ENCODE data around the gene MIF.
"Not testable (repeated sequence)": the region's sequence is repeated elsewhere in the genome, so short reads cannot be mapped to it uniquely, and the experiment has no call there.

MIF gene

DNA sequence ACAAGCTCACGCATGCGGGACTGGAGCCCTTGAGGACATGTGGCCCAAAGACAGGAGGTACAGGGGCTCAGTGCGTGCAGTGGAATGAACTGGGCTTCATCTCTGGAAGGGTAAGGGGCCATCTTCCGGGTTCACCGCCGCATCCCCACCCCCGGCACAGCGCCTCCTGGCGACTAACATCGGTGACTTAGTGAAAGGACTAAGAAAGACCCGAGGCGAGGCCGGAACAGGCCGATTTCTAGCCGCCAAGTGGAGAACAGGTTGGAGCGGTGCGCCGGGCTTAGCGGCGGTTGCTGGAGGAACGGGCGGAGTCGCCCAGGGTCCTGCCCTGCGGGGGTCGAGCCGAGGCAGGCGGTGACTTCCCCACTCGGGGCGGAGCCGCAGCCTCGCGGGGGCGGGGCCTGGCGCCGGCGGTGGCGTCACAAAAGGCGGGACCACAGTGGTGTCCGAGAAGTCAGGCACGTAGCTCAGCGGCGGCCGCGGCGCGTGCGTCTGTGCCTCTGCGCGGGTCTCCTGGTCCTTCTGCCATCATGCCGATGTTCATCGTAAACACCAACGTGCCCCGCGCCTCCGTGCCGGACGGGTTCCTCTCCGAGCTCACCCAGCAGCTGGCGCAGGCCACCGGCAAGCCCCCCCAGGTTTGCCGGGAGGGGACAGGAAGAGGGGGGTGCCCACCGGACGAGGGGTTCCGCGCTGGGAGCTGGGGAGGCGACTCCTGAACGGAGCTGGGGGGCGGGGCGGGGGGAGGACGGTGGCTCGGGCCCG is at the start of gene MIF:
Gene MIF, plus strand, starts transcription at position 439 of the 765 bp plus-strand sequence. Its CDS starts 92 bp downstream, at position 531.
- peak; percentile 91 for DNase-seq

DNA sequence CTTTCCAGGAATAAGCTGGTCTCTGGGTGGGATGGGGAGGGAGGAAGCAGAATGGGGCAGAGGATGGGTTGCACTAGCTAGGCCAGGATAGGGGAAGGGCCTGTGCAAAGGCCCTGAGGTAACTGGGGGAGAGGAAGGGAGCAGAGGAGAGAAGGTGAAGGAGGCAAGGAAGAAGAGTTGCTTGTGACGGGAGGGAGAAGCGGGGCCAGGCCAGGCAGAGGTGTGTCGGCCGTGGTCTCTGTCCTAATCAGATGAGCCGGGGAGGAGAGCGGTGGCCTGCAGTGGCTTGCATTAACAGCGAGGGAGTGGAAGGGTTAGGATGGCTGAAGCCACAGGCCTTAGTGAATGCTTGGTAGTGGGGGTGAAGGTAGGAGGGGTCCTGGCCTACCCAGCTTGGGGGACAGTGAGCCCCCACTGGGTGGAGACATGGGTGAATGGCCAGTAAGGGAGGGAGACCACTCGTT is 49.4 kb upstream of the MIF start:
- no peak for DNase-seq

DNA sequence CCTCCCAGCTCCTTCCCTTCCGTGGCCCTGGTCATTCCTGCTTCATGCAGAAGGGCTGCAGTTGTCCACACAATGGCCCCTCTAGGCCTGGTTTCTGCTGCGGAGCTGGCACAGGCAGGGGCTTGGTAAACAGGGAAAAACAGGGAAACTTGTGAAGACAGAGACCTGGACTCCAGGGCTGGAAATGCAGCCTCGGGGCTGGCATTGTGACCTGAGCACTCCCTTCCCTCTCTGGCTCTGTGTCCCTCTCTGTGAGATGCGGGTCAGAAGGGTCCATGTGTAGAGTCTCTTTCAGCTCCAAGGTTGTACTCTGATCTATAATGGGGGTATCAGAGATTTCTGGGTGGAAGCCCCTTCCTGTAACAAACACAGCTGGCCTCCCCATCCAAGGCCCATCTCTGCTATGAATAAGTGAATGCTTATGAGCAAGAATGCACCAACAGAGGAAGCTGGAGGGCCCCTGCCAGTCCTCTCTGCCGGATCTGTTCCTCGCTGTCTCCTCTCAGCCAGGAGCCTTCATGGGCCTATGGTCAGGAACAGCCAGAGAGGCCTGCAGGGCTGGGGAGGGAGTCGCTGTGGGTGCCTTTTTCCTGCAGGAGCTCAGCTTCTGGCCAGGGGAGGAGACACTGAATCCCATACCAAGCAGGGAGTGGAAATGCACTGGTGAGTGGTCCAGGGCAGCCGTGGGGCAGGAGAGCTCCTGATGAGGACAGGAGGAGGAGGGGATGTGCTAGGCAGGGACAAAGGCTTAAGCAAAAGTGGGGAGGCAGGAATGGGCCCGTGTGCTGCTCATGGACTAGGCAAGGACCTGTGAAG is 48.7 kb upstream of the MIF start:
- DNase-seq: no peak

DNA sequence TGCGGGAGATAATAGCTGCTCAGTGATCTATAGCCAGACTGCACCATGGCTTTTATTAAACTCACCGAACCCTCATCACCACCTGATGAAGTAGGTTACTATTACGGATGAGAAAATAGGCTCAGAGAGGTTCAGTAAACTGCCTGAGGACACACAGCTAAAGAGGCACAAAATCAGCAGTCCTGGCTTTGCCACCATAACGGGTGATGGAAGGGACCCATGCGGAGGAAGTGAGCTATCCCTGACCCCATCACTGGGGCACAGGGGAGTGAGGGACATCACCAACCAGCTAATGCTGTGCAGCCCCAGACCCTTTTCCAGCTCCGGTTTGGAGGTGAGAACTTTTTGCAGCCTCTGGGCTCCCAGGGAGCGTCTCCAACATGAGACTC is 48.1 kb upstream of the MIF start:
- DNase-seq: no peak

DNA sequence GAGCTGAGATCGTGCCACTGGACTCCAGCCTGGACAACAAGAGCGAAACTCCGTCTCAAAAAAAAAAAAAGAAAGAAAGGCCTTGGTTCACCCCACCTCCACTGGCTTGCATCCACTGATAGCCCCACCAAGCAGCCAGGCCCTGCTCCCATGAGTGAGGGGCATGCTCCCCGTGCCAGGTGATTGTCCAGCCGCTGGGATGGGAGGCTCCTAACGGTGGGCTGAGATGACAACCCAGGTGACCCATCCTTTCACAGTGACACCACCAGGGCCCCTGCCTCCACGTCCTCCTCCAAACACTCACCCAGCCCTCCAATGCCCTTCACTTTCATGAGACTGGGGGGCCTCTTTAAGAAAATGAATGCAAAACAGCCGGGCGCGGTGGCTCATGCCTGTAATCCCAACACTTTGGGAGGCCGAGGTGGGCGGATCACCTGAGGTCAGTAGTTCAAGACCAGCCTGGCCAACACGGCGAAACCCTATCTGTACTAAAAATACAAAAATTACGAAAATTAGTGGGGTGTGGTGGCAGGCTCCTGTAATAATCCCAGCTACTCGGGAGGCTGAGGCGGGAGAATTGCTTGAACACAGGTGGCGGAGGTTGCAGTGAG is 46.8 kb upstream of the MIF start:
- DNase-seq: no peak

DNA sequence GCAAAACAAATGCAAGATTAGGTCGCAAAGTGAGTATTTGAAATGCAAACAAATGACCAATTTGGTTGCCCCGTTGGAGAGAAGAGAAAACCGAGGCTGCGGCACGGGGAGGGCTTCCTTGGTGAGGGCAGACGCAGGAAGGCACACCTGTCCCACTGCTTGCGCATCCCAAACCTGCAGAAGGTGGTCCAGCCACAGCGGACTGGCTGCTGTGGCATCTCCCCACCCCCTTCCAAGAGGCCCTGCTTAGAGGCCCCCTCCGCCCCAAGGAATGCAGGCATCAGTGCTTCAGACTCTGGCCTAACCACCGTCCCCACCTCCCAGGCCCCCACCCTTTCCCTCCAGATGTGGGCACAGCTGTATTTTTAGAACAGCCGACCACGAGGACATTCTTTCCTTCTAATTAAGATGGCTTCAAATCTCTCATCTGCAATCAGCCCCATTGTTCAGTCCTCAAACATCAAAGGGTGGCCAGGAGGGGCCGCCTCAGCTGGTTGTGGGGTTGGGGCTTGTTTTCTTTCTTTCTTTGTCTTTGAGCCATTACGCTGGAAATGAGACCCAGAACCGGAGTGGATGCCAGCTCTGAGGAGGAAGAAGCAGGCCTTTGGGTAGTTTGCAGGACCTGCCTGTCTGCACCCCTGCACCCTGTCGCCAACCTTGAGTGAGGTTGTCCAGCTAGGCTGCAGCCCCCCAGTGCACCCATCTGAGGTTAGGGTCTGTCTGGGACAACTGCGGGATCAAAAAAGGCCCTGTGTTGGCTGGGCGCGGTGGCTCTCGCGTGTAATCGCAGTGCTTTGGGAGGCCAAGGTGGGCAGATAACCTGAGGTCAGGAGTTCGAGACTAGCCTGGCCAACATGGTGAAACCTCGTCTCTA is 46.0 kb upstream of the MIF start:
- no peak for DNase-seq

DNA sequence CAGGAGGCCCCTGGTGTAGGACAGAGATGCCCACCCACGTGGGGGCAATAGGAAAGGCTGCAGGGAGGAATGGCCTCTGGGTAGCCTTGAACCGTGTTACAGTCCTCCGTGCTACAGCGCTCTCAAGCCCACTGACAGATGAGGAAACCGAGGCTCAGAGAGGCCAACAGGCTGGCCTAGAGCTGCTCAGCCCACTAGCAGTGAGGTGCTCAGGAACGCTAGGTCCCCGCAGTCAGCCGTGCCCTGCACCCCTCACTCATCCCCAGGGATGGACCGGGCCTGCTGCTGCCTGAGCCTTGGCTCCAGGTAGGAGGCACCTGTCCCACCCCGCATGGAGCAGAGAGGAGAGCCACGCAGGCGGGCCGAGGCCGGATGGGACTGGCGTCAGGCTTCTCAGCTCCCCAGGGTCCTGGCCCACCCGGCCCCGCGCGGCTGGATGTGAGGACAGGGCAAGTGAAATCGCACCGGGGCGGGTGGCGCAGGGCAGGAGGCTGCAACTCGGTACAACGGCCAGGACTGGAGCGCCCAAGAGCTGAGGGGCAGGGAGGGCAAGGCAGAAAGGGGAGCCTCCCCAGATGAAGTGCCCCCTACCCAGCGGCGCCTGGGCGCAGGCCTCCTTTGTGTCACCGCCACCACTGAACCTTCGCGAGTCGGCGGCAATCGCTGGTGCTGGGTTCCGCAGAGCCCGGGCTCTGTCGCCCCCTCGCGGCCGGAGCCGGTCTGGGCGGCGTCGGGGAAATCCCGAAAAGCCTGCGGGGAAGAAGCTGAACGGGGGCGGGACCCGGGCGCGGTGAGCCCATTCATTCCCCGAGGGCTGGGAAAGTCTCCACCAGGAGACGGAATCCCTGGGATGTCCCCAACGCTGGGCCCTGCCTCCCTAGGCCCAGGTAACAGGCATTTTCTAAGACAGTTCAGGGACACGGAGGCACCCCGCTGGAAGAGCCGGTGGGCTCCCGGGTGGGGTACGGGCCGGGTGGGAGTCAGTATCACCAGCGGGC is 44.9 kb upstream of the MIF start:
- peak; percentile 68 for DNase-seq

DNA sequence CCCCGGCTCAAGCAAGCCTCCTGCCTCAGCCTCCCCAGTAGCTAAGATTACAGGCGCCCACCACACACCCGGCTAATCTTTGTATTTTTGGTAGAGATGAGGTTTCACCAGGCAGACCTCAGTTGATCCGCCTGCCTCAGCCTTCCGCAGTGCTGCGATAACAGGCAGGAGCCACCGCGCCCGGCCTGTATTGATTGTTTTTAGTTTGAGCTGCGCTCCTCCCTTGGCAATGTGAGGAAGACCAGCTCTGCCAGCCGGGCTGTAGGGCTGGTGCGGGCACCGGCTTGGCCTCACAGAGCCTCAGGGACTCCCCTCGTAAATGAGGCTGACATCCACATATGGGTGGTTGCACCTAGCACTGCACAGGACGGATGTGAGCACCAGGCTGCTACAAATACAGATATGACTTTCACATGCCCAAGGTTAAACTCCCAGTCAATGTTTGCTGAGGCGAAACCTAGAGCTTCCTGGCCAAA is 44.0 kb upstream of the MIF start:
- DNase-seq: no peak

DNA sequence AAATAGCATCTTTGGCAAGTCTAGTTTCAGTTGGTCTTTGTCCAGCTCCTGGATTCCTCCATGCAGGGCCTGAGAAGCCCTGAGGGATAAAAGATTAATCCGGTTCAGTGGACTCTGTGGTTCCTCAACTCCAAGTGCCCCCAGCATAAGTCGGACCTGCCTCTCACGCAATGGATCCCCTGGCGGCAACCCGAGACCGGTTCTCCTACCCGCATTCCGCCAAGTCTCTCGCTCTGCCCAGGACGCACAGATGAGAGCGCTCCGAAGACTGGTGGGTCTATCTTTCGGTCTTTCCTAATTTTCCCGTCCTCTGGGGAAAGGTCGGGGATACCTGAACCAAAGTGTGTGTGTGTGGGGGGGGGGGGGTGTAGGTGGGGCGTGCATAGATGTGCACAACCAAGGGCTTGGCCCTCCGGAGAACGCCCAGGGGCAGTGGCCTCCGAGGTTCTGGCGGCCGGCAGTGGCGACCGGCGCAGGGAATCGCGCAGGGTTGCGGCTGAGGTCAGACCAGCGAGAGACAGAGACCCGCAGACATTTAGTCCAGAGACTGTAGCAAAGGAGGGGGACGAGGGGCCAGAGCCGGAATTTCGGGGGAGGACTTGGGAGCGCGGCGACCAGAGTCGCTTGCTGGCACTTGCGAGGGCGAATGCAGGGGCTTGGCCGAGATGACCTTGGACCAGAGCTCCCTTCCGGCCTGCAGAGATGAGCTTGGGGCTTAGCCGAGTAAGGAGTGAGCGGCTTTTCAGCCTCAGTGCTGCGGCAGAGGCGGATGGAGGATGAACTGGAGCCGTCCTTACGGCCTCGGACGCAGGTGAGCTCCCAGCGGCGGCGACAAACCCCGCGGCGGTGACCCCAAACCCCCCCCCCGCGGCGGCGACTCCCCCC is 37.2 kb upstream of the MIF start:
- DNase-seq: peak; percentile 72

DNA sequence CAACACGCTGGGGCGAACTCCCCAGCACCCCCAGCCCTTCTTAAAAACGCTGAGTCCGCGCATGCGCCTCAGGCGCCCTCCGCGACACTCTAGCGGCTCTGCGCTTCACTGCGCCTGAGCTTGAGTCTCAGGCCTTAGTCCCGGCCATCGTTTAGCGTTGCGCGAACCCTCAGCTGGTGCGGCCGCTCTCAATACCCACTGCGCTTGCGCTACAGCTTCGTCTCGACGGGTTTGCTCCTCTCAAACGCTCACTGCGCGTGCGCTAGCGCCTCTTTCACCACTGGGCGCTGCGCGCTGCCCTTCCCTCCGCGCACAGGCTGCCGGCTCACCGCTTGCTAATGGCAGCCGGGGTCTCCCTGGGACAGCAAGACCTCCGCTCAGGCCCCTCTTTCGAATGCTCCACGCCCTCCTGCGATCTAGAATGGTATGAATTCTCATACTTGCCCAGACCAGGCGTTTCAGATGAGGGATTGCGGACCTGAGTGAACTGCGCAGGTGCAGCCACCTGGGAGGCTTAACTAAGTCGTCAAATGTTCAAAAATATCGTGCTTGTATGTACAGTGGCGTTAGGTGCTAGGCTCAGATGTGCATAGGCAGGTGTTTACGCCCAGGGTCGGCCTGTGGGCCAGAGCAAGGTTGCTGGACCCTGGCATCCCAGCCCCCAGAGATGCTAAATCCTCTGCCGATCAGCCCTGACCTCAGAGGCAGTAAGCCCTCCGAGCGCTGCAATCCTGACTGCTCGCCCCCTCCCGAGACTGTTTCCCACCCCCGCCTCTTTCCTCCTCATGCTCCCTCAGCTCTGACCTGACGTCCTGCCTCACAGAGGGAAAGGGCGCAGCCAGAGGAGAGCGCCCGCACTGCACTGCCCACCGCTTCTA is 36.3 kb upstream of the MIF start, which contains the start of gene SLC2A11:
Gene SLC2A11, plus strand, starts transcription at position 270 of the 878 bp plus-strand sequence. Its CDS starts 125 bp downstream, at position 395.
- peak; percentile 93 for DNase-seq

DNA sequence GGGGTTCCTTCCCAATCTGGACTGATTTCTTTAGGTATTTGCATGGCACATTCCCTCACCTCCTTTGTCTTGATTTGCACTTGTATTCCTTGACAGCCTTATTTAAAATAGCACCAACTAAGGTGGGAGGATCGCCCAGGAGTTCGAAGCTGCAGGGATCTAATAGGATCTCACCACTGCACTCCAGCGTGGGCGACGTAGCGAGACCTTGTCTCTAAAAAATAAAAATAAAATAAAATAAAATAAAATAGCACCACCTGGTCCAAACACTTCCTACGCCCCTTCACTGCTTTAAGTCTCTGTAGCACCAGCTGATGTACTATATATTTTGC is 35.7 kb upstream of the MIF start:
- no peak for DNase-seq

DNA sequence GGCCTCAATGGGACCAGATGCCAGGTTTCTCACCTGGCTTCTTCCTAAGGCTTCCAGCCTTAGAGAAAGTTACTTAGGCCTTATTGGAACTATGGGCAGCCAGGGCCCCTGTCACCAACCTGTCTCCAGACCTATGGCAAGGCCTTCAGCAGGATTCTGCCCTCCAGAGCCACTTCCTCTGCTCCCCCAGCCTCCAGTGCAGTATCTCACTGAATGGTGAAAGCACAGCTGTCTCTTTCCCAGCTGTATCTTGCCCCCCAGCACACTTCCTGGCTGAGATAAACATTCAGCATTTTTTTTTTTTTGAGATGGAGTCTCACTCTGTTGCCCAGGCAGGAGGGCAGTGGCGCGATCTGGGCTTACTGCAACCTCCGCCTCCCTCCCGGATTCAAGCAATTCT is 35.0 kb upstream of the MIF start:
- DNase-seq: no peak

DNA sequence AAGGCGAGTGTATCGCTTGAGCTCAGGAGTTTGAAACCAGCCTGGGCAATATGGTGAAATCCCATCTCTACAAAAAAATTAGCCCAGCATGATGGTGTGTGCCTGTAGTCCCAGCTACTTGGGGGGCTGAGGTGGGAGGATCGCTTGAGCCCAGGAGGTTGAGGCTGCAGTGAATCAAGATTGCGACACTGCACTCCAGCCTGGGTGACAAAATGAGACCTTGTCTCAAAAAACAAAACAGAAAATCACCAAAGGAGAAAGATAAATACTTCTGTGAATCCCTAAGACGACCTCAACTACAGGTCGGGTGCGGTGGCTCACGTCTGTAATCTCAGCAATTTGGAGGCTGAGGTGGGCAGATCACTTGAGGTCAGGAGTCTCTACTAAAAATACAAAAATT is 34.0 kb upstream of the MIF start:
- not testable (repeated sequence) for DNase-seq

DNA sequence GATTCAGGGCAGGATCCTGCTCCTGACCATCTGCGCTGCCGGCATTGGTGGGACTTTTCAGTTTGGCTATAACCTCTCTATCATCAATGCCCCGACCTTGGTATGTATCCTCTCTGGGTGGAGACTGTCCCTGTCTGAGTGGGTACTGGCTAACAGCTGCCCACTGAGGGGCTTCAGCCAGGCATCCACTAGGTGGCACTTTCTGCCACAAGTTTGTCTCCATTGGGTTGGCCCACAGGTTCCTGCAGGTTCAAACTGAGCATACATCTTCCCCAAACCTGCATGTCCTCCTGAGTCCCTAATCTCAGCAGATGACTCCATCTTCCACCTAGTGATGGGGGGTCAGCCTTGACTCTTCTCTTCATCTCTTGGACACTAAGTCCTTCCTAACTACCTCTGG is 32.1 kb upstream of the MIF start:
- peak; percentile 52 for DNase-seq

DNA sequence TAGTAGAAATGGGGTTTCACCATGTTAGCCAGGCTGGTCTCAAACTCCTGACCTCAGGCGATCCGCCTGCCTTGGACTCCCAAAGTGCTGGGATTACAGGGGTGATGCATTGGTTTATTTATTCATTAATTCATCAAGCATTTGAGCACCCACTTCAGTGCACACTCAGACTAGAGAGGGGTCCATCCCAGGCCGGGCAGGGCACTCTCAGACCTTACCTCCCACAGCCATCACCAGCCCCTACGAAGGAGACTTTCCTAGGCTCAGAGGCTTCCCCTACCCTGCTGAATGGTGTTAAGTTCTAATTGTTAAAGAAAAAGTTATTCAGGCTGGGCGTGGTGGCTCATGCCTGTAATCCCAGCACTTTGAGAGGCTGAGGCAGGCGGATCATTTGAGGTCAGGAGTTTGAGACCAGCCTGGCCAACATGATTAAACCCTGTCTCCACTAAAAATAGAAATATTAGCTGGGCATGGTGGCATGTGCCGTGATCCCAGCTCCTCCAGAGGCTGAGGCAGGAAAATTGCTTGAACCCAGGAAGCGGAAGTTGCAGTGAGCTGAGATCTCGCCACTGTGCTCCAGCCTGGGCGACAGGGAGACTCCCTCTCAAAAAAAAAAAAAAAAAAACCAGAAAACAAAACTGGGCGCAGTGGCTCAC is 29.6 kb upstream of the MIF start:
- not testable (repeated sequence) for DNase-seq

DNA sequence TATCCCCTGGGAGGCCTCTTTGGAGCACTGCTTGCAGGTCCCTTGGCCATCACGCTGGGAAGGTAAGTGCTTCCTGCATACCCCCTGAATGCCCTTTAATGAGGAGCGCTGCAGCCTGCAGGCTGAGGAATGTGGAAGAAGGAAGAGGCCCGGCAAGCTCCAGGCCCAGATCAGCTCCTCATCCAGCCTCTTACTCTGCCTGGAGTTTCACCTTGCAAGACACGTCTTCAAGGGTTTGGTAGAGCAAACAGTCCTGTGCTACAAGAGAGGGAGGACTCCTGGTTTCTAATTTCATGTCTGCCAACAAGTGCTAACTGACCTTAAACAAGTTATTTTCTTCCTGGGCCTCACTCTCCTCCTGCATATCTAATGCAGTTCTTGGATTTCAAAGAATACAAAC is 25.6 kb upstream of the MIF start:
- no peak for DNase-seq

DNA sequence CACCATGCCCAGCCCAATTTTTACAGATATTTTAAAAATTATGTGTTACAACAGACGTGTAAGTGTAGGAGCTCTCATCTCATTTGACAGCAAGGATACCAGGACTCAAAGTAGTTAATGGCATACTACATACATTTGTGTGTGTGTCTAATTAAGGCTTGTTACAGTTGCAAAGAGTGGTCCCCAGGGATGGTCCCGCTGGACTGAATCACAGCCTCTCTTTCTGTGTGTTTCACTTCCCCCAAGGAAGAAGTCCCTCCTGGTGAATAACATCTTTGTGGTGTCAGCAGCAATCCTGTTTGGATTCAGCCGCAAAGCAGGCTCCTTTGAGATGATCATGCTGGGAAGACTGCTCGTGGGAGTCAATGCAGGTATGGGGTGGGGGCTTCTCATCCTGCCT is 19.3 kb upstream of the MIF start:
- no peak for DNase-seq

DNA sequence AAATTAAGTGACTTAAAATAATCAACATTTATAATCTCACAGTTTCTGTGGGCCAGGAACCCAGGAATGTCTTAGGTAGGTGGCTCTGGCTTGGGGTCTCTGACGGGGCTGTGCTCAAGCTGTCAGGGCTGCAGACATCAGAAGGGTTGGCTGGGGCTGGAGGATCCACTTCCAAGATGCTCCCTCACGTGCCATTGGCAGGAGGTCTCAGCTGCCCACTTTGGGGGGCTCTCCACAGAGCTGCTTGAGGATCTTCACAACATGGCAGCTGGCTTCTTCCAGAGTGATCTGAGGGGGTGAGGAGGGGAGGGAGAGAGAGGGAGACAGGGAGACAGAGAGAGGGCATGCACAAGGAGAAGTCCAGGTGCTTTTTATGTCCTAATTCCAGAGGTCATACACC is 18.4 kb upstream of the MIF start:
- DNase-seq: no peak

DNA sequence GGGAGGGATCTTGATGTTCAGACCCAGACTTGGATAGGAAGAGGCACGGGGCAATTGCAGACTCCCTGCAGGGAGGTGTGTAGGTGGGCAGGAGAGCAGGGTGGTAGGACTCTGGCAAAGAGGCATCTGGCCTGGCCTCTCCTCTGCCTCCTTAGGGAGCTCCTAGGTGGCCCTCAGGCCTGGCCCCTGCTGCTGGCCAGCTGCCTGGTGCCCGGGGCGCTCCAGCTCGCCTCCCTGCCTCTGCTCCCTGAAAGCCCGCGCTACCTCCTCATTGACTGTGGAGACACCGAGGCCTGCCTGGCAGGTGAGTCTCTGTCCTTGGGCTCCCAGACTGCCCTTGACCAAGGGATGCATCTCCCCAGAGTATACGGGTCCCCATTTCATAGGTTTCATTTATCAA is 16.6 kb upstream of the MIF start:
- no peak for DNase-seq
